Measurements from ENCODE around the gene PLEKHF1.

Gene PLEKHF1

GRCh38 chr19:29714953-29715700 lies 49.9 kb downstream of the PLEKHF1 start, which contains the start of gene C19orf12:
Gene C19orf12 (minus strand): TSS chr19:29715261. CDS start chr19:29708413, 6,848 bp downstream.
- DNase-seq (ENCODE audit: extremely low read depth, insufficient read length) = peak; percentile 79
- Histone ChIP-seq H3K36me3 (ENCODE audit: control insufficient read depth, insufficient read depth, low read length) (no peaks in the 10 kb centered on the region; the same call in 1 of the 2 replicates), H3K4me3 (replicated peaks; ENCODE audit: low read depth, low read length) (peak within 1 kb of the TSS; percentile 87), H3K27me3 (replicated peaks; ENCODE audit: control insufficient read depth, insufficient read depth, low read length) (no peaks in the 10 kb centered on the region)
- TF ChIP-seq, protein P1, sequence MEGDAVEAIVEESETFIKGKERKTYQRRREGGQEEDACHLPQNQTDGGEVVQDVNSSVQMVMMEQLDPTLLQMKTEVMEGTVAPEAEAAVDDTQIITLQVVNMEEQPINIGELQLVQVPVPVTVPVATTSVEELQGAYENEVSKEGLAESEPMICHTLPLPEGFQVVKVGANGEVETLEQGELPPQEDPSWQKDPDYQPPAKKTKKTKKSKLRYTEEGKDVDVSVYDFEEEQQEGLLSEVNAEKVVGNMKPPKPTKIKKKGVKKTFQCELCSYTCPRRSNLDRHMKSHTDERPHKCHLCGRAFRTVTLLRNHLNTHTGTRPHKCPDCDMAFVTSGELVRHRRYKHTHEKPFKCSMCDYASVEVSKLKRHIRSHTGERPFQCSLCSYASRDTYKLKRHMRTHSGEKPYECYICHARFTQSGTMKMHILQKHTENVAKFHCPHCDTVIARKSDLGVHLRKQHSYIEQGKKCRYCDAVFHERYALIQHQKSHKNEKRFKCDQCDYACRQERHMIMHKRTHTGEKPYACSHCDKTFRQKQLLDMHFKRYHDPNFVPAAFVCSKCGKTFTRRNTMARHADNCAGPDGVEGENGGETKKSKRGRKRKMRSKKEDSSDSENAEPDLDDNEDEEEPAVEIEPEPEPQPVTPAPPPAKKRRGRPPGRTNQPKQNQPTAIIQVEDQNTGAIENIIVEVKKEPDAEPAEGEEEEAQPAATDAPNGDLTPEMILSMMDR (IDR thresholded peaks at IDR 0.05; ENCODE audit: insufficient read depth, low read length, poor library complexity, severe bottlenecking) = no peak

DNA sequence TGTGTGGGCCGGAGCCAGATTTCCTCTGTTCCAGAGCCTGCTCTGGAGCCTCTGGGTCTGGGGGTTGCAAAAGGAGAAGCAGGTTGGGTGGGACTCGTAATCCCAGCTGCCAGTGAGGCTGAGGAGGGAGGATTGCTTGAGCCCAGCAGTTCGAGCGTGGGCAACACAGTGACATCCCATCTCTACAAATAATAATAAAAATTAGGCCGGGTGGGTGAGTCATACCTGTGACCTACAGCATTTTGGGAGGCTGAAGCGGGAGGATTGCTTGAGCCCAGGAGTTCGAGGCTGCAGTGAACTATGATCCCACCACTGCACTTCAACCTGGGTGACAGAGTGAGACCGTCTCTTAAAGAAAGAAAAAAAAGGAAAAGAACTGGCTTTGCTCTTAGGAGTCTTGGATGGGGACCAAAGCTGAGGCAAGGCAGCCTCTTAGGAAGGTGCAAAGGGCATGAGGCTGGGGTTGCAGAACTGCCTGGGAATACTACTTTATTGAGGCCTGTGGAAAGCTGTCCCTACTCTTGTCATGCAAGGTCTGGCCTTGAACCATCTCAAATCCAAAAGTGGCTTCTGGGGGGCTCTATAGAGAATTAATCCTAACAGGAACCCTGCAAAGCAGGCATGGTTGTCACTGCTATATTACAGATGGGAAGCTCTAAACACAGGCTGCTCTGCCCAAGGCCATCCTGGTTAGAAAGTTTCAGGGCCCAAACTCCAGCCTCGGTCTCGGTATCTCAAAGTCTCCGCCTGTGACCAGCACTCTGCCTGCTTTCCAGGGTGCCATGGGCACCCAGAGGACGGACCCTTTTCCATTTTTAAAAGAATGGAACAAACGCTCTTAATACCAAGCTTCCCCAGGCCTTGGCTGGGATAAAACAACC lies 50.7 kb downstream of the PLEKHF1 start:
- H3K4me3 ChIP-seq (replicated peaks; ENCODE audit: low read depth, low read length) = peak overlapping the region; percentile 87
- TF ChIP-seq, protein P1 (IDR thresholded peaks at IDR 0.05; ENCODE audit: insufficient read depth, low read length, poor library complexity, severe bottlenecking) = no peak
- no peaks in the 10 kb centered on the region; the same call in 1 of the 2 replicates for H3K36me3 ChIP-seq (ENCODE audit: control insufficient read depth, insufficient read depth, low read length)
- no peaks in the 10 kb centered on the region for H3K27me3 ChIP-seq (replicated peaks; ENCODE audit: control insufficient read depth, insufficient read depth, low read length)
- DNase-seq (ENCODE audit: extremely low read depth, insufficient read length) = no peak

GRCh38 chr19:29717051-29717450 lies 51.8 kb downstream of the PLEKHF1 start:
- TF ChIP-seq, protein P1 (IDR thresholded peaks at IDR 0.05; ENCODE audit: insufficient read depth, low read length, poor library complexity, severe bottlenecking) = no peak
- DNase-seq (ENCODE audit: extremely low read depth, insufficient read length) = no peak
- no peaks in the 10 kb centered on the region for H3K27me3 ChIP-seq (replicated peaks; ENCODE audit: control insufficient read depth, insufficient read depth, low read length)
- no peak overlapping the region for H3K4me3 ChIP-seq (replicated peaks; ENCODE audit: low read depth, low read length)
- no peaks in the 10 kb centered on the region; the same call in 1 of the 2 replicates for H3K36me3 ChIP-seq (ENCODE audit: control insufficient read depth, insufficient read depth, low read length)

DNA sequence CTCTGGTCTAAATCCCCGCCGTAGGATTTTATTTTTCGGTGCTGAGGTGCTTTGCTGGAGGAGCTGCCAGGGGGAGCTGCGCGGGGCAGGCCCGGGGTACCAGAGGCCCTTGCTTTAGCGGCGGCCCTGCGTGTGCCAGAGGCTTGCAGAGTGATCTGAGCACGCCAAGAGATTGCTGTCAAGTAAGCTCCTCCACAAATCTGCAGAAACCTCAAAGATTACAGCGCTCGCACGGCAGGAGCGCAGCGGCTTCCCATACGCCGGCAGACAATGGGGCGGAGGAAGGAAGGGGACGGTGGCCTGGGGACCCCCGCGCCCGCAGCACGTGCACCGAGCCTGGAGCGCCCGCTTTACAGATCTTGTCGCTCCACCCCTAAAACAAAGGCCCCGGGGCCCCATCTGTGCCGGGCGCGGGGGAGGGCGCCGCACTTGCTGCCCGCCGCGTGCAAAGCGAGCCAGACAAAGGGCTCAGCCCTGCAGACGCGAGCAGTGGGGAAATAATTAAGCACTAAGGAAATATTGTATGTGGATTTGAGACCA lies 58.9 kb downstream of the PLEKHF1 start:
- DNase-seq (ENCODE audit: extremely low read depth, insufficient read length) = peak; percentile 31
- Histone ChIP-seq H3K36me3 (ENCODE audit: control insufficient read depth, insufficient read depth, low read length) (no peaks in the 10 kb centered on the region), H3K27me3 (replicated peaks; ENCODE audit: control insufficient read depth, insufficient read depth, low read length) (no peaks in the 10 kb centered on the region), H3K4me3 (replicated peaks; ENCODE audit: low read depth, low read length) (no peak overlapping the region; the same call in 1 of the 2 replicates)
- TF ChIP-seq, protein P1 (IDR thresholded peaks at IDR 0.05; ENCODE audit: insufficient read depth, low read length, poor library complexity, severe bottlenecking) = peak; percentile 27

DNA sequence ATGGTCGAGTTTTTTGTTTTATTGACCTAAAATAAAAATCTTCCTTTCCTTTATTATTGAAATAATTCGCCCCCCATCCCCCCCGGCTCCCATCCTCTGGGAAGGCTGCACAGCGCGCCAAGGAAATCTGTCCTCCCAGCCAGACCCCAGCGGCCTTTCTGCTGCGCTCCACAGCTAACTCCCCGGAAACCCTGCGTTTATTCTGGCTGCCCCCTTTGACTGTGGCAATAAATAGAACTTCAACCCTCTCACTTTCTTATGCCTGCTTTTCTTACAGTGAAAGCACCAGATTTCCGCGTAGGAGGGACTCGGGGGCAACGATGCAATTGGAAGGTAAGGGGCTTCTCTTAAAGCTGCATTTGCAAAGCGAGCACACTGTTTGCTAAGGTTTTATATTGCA lies 59.5 kb downstream of the PLEKHF1 start:
- Histone ChIP-seq H3K4me3 (replicated peaks; ENCODE audit: low read depth, low read length) (no peak overlapping the region), H3K27me3 (replicated peaks; ENCODE audit: control insufficient read depth, insufficient read depth, low read length) (no peaks in the 10 kb centered on the region), H3K36me3 (ENCODE audit: control insufficient read depth, insufficient read depth, low read length) (no peaks in the 10 kb centered on the region)
- DNase-seq (ENCODE audit: extremely low read depth, insufficient read length) = no peak
- TF ChIP-seq, protein P1 (IDR thresholded peaks at IDR 0.05; ENCODE audit: insufficient read depth, low read length, poor library complexity, severe bottlenecking) = no peak
